Measurements from ENCODE around the gene CDK18. TPM values are rescaled to one million over a fixed set of nuclear protein-coding genes. Genes with fewer than 3 reads are reported as not detected.
A peak's percentile ranks its signal among the peaks of the same experiment; 100 is the strongest.

The CDK18 gene
- total RNA-seq, 2 experiments from 2014 or later = 8.4 to 10.4 TPM

GRCh38 chr1:205535866-205536758, 31.6 kb downstream of the CDK18 start:
- no peak for DNase-seq
- ChIA-PET CTCF (interaction anchor here (0.9 to 2.3 kb wide), 10 partner anchors 9 to 139 kb away, joined by 3 to 19 read pairs (median 4); no protein-coding TSS in a partner anchor), POLR2A (interaction anchor here (0.7 kb wide), 1 partner anchor 95 kb away, joined by 4 read pairs; no protein-coding TSS in a partner anchor)
- Mint-ChIP-seq H3K27me3 (peaks cover 7% of the 10 kb centered on the region), H3K27ac (no peak overlapping the region), H3K36me3 (ENCODE audit: low read depth) (no peaks in the 10 kb centered on the region), H3K4me3 (no peak overlapping the region), H3K9me3 (no peaks in the 10 kb centered on the region), H3K4me1 (ENCODE audit: low read depth) (peaks cover 6% of the 10 kb centered on the region)
- ATAC-seq = no peak
- no peak for TF ChIP-seq CTCF (IDR thresholded peaks at IDR 0.05)
- intact Hi-C loops (cut with micrococcal nuclease) = no loop called here

- Mint-ChIP-seq H3K4me3 (no peak overlapping the region), H3K27me3 (peaks cover 11% of the 10 kb centered on the region), H3K36me3 (ENCODE audit: low read depth) (no peaks in the 10 kb centered on the region), H3K9me3 (no peaks in the 10 kb centered on the region), H3K4me1 (ENCODE audit: low read depth) (peaks cover 6% of the 10 kb centered on the region), H3K27ac (no peak overlapping the region)
- intact Hi-C loops (cut with micrococcal nuclease) = no loop called here
- ChIA-PET CTCF (interaction anchor here (0.7 to 2.3 kb wide), 8 partner anchors 12 to 264 kb away, joined by 3 to 11 read pairs (median 4); no protein-coding TSS in a partner anchor), POLR2A (no interaction called here)
- ATAC-seq (peak; percentile 39), DNase-seq (peak; percentile 24)
- TF ChIP-seq CTCF (IDR thresholded peaks at IDR 0.05) = no peak
Observed at GRCh38 chr1:205536759-205537361, 32.4 kb downstream of the CDK18 start.

GRCh38 chr1:205537386-205538018, 33.0 kb downstream of the CDK18 start:
- intact Hi-C loops (cut with micrococcal nuclease) = no loop called here
- H3K36me3 Mint-ChIP-seq (ENCODE audit: low read depth) = no peaks in the 10 kb centered on the region
- peaks cover 6% of the 10 kb centered on the region for H3K4me1 Mint-ChIP-seq (ENCODE audit: low read depth)
- TF ChIP-seq CTCF (IDR thresholded peaks at IDR 0.05) = no peak
- H3K27me3 Mint-ChIP-seq = peaks cover 17% of the 10 kb centered on the region
- ChIA-PET CTCF (interaction anchor here (0.7 to 2.3 kb wide), 10 partner anchors 8 to 264 kb away, joined by 3 to 11 read pairs (median 4); no protein-coding TSS in a partner anchor), POLR2A (no interaction called here)
- ATAC-seq (no peak), DNase-seq (no peak)
- no peak overlapping the region for H3K4me3 Mint-ChIP-seq
- no peak overlapping the region for H3K27ac Mint-ChIP-seq
- H3K9me3 Mint-ChIP-seq = no peaks in the 10 kb centered on the region

GRCh38 chr1:205538235-205538840, 33.9 kb downstream of the CDK18 start:
- no peak for TF ChIP-seq CTCF (IDR thresholded peaks at IDR 0.05)
- intact Hi-C loops (cut with micrococcal nuclease) = no loop called here
- Mint-ChIP-seq H3K36me3 (ENCODE audit: low read depth) (no peaks in the 10 kb centered on the region), H3K9me3 (no peaks in the 10 kb centered on the region), H3K27ac (no peak overlapping the region), H3K27me3 (peaks cover 20% of the 10 kb centered on the region), H3K4me1 (ENCODE audit: low read depth) (peaks cover 6% of the 10 kb centered on the region), H3K4me3 (no peak overlapping the region)
- CTCF ChIA-PET = interaction anchor here (1.0 to 2.3 kb wide), 6 partner anchors 9 to 265 kb away, joined by 3 to 11 read pairs (median 5); no protein-coding TSS in a partner anchor
- no peak for DNase-seq
- POLR2A ChIA-PET = no interaction called here
- no peak for ATAC-seq
